Measurements from ENCODE around the gene CYP24A1.

CYP24A1 gene

DNA sequence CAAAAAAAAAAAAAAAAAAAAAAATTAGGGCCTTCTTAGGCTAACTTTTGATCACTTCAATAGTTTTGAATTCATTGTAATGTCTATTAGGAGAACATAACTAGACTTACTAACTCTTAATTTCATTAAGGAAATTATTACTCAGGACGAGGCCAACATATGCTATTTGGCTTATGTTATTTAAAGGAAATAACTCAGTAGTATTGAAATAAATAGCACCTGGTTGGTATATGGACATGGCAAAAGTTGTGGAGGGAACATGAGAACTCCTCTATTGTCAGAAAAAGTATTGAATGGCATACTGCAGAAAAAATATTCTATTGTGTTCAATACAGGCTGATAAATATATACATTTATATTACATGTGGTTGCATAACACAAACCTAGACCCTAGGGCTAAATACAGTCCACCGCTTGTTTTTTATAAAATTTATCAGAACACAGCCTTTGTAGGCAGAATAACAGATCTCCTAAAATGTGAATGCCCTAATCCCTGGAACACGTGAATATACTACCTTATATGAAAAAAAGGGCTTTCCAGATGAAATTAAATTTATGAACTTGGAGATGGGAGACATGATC is 18.0 kb downstream of the CYP24A1 start:
- no peak for DNase-seq (ENCODE audit: low spot score)

DNA sequence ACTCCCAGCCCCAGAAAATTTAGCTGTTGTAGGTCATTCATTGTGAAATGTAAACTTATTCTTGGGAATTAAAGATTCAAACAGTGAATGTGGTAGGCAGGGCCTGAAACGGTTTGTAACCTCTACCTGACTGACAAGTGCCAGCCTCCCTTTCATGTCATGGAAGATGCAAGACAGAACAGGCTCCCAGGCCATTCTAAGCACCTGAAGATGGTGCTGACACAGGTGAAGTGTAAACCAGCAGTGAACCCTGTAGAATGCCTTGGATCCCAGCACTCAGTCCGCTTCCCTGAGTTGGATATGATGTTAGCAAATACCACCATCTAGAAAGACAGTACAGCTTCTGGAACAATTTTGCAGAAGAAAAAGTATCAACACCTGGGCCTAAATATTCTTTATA is 19.3 kb downstream of the CYP24A1 start:
- no peak for DNase-seq (ENCODE audit: low spot score)

DNA sequence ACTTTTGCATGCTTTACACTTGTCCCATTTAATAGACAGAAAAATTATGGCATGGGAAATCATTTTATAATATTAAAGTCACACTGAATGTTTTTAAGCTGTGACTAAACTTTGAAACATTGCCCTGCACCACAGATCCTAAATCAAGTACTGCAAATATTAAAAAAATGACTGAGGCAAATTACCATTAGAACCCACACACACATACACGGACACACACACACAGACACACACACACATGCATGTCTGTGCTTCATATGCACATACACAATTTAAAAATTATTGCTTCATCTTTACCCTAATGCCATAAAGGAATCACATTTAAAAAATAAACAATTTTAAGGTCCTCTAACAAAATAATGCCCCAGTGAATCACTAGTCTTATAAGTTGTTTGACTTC is 19.9 kb downstream of the CYP24A1 start:
- no peak for DNase-seq (ENCODE audit: low spot score)

DNA sequence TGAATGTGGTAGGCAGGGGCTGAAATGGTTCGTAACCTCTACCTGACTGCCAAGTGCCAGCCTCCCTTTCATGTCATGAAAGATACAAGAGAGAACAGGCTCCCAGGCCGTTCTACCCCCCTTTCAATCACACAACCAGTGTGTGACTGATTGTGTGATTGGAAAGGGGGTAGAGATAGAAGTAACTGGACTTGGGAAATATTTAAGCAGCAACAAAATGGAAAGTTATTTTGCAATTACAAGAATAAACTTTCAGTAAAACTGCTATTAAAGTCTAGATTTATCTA is 20.8 kb downstream of the CYP24A1 start:
- DNase-seq (ENCODE audit: low spot score), result no peak

DNA sequence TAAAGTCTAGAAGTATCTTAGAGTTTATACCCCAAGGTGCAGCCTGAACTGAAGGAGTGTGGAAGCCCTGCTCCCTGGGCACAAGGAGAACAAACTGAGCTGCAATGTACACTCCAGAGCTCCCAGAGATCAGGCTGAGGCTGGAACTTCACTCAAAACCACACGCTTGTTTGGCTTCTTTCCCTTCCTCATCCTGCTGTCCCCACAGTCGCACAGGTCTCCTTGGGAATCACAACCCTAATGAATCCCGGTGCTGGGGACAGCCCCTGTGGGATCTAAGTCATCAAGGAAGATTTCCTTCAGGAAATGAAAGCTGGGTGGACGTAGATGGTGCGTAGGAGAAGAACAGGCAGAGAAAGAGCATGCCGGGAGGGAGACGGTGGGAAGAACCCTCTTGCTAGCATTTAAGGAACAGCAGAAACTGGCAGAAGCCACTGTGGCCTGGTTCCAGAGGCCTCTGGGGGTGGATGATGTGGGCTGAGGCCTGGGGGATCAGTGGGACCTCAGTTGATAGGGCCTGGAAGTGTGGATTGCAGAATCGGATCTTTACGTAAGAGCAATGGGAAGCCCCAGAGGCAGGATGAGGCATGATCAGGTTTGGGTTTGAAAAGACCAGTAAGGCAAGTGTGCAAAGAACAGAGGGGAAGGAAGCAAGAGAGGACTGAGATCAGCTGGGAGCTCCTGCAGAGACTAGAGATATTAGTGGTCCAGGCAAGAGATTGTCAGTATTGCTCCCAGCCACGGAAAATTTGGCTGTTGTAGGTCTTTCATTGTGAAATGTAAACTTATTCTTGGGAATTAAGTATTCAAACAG is 21.4 kb downstream of the CYP24A1 start:
- DNase-seq (ENCODE audit: low spot score), result no peak

DNA sequence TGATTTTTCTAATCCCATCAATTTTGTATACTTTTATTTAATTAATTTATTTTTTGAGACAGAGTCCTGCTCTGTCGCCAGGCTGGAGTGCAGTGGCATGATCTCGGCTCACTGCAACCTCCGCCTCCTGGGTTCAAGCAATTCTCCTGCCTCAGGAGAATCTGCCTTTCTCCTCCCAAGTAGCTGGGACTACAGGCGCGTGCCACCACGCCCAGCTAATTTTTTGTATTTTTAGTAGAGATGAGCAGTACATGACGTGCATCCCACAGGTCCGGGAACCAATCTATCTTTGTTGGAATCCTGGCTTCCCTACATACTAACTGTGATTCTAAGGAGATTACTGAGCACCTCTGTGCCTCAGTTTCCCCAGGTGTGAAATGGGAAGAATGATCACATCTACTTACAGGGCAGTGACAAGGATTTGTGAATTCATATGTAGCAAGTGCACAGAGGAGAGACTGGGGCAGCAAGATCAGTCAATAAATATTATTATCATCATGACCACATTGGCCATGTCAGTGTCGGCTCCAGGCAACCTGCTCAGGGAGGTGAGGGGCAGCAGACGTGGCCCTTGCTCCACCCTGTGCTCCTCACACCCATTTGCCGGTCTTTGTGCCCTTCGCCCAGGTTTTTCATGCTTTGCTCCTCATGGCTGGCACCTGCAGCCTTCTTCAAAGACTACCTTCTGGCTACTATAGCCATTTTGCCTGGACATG is 22.1 kb downstream of the CYP24A1 start:
- no peak for DNase-seq (ENCODE audit: low spot score)

DNA sequence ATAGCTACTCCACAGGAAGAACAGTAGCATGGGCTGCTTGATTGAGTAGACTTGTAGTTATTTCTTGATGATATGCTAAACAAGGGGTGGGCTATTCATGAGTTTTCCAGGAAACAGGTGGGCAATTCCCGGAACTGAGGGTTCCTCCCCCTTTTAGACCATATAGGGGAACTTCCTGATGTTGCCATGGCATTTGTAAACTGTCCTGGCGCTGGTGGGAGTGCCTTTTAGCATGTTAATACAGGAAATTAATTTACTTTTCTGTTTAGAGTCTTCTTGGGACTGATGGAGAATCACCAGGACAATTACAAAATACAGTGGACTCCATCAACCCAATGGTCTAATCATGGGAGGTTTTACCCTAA is 22.7 kb downstream of the CYP24A1 start:
- no peak for DNase-seq (ENCODE audit: low spot score)

DNA sequence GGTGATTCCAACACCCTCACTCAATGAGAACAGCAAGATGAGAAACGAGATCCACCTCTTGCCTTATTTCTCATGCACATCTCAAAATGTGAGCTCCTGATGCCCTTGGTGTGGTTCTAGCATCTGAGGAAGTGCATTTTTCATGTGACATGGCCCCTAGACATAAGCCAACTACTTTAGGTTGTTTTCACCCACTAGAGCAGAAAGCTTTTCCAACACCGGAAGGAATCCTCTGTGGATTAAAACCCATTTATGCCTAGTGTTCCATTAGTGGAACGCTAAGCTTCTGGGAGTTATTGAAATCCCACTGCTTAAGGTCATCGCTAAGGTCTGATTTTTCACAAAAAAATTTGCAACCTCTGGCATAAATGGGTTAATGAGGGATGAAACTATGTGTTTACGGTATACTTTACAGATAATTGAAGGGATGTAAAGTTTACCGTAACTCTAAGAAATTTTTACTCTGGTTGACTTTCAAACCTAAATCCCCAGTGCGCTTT is 24.0 kb downstream of the CYP24A1 start:
- DNase-seq (ENCODE audit: low spot score), result no peak

DNA sequence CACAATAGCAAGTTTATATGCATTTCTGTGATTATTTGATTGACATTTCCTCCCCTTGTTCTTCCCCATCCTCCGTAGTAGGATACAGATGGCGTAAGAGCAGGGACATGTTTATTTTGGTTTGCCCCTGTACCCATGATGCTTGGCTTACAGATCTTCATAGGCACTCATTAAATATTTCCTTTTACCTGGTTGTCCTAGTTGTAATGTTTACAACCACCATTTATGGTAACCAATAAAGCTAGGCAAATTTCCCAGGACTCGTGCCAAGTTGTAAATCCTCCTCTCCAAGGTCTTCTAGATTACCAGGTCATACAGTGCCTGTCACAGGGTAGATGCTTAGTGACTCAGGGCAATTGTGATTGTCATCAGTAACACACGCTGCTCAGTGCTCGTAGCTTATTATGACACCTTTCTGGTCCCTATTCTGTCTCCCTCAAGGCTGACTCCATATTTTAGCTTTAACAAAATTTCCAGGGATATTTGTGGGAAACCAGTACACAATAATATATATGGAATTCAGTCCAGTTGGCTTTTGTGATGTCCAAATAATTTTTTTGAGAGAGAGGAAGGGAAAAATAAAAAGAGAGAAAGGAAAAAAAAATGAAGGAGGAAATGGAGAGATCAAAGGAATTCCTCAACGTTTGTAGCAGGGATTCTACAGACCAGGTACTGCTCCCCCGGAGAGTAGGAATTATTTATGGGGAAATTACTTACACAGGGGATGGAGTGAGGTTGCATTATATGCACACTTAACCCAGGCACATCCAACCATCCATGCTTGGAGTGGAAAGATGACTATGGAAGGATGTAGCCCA is 24.6 kb downstream of the CYP24A1 start:
- DNase-seq (ENCODE audit: low spot score), result no peak

DNA sequence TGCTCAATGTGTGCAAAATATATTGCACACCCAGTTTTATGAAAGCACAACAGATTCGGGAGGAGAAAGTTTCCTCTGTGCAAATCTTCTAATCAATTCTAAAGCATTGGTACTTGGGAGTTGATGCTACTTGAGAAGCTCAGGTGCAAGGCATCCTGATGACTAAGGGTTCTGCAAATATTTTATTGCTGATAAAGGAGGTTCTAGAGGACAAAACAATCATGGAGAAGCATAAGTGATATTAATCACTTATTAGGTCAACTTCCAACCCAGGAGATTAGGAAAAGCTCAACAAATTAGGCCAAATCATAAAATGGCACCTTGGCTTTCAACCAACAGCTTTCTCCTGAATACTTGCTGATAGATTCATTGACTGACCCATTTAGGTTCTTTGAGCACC is 27.1 kb downstream of the CYP24A1 start:
- DNase-seq (ENCODE audit: low spot score), result no peak

DNA sequence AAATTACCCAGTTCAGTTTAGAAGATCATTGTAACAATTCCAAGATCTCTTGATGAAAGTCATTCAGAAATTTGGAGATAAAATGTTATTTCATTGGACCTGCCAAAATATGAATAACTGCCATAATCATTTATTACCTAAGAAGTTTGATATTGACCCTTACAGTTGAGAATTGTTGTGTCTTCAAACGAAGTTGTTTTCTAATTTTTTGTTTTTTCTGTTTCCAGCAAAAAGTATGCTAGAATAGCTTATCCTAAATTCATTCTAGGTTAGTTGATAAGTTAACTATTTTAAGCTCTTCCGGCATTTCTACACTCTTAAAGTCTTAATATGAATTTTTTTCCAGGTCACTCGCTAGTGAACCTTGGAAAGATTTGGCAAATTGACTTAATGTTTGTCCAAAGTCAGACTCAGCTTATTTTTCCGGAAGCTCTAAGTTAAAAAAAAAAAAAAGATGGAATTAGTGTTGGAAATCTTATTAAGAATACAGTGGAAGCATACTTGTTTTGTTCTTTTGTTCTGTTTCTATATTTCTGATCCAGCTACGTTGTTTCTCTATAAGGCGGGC is 28.9 kb downstream of the CYP24A1 start:
- DNase-seq (ENCODE audit: low spot score), result no peak

DNA sequence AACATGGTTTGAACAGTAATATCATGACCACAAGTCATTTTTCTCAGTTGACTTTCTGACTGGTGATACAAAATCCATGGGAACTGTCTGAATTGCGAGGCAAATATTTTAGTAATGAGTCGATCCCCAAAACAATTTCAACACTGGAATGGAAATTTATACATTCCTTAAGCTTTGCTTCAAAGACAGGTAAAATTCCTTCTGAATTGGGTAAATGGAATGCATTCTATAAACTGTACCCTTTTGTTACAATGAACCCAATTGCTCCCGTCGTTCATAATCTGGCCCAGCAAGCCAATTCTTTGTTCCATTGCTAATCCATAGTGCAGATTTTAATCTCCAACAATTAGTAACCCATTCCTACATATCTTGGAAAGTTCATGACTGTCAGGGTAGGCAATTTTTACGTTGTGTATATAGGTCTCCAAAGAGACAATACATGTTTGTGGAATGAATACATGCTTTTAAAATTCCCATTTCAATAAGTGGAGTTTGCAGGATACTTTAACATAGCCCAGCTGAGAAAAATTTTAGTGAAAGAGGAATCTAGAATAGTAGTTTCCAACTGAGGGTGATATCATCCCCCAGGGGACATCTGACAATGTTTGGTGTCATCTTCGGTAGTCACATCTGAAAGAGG is 32.7 kb downstream of the CYP24A1 start:
- no peak for DNase-seq (ENCODE audit: low spot score)

DNA sequence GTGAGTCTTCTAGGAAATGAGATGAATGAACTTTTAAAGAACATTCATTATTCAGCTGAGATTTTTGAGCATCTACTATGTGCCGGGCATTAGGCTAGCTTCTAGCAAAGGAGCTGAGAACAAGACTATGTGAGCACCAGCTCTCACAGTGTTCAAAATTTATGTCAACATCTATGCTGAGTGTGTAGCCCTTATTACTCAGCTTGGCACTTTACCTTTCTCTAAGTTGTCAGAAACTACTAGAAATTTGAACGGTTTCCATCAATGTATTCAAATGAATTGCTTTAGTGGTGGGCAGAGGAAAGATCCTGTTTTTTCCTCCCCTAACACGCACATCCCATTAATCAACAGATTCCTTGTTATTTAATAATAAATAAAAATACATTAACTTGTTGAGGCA is 33.3 kb downstream of the CYP24A1 start:
- no peak for DNase-seq (ENCODE audit: low spot score)

DNA sequence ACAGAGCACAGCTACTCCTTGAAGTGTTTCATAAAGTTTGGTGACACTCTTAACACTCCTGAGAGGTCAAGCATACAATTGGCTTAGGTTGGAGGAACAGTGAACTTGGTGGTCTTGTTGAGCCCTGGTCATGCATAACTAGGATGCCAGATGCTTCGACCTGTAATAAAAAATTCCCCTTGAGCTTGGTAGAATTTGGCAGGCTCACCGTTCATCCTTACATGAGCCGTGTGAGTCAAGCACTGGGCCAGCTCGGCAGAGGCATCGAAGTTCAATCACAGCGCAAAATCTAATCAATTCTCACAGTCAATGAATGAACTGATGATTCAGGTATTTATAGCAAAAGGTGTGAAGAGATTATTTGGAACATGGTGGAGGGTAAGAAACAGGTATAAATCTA is 33.7 kb downstream of the CYP24A1 start:
- DNase-seq (ENCODE audit: low spot score), result no peak

DNA sequence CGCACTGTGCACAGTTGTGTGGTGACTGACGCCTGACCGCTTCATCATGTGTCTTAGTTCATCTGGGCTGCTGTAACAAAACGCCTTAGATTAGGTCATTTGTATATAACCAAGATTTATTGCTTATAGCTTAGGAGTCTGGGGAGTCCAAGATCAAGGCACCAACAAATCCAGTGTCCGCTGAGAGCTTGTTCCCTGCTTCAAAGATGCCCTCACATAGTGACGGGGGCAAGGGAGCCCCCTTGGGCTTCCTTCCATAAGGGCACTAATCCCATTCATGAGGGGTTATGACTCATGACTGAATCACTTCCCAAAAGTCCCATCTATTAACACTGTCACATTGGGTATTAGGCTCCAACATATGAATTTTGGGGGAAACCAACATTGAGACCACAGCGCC is 34.6 kb downstream of the CYP24A1 start:
- DNase-seq (ENCODE audit: low spot score), result no peak

DNA sequence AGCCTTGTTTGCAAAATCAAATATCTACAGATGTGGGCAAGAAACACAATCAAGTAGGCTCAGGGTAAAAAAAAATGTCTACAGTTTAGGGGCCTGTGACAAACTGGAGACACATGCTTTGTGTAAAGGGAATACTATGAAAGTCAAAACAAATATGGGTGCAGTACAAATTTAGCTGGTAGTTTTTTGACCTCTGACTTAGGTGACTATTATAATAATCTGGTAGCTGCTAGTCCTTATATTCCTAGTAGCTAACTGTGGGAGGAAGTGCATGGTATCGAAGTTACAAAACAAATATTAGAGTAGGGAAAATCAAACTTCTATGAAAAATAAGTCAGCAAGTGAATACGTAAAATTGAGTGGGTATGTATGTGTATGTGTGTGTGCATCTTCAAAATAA is 35.4 kb downstream of the CYP24A1 start:
- no peak for DNase-seq (ENCODE audit: low spot score)

DNA sequence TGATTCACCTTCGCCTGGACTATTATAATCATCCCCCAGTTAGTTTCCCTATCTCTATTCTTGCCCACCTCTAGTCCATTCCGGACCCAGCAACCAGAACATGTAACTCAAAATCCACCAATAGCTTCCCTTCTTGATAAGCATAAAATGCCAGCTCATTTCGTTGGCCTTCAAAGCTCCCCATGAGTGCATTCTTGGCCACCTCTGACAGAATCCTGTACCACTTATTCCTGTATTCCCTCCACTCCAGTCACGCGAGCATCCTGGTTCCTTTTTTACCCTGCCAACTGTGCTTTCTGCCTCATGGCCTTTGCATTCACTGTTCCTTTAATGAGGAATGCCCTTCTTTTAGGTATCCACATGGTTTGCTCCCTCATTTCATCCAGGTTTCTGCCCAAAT is 36.7 kb downstream of the CYP24A1 start:
- no peak for DNase-seq (ENCODE audit: low spot score)

DNA sequence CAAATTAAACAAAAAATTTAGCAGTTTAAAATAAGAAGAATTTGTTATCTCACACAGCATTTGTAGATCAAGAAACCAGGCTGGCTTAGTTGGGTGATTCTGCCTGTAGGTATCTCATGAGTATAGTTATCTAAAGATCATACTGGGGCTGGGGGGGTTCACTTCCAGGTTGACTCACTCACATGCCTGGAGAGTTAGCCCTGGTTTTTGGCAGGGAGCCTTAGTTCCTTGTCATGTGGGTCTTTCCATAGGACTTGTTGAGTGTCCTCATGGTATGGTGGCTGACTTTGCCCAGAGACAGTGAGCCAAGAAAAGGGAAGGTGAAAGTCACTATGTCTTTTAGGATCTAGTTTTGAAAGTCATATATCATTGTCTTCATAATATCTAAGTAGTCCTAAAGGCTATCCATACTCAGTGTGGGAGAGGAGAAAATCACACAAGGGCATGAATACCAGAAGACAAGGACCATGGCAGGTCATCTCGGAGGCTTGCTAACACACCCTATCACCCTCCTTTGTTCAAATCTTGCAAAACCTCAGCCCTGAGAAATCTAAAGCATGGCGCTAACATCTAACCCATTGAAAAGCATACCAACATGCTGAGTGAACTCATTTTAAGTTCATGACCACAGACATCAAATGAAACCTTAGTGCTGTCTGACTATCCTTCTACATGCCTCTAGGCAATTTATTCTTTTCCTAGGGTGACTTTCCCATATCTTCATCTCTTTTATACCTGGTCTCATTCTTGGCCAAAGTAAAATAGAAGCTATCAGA is 39.2 kb downstream of the CYP24A1 start:
- DNase-seq (ENCODE audit: low spot score), result no peak

DNA sequence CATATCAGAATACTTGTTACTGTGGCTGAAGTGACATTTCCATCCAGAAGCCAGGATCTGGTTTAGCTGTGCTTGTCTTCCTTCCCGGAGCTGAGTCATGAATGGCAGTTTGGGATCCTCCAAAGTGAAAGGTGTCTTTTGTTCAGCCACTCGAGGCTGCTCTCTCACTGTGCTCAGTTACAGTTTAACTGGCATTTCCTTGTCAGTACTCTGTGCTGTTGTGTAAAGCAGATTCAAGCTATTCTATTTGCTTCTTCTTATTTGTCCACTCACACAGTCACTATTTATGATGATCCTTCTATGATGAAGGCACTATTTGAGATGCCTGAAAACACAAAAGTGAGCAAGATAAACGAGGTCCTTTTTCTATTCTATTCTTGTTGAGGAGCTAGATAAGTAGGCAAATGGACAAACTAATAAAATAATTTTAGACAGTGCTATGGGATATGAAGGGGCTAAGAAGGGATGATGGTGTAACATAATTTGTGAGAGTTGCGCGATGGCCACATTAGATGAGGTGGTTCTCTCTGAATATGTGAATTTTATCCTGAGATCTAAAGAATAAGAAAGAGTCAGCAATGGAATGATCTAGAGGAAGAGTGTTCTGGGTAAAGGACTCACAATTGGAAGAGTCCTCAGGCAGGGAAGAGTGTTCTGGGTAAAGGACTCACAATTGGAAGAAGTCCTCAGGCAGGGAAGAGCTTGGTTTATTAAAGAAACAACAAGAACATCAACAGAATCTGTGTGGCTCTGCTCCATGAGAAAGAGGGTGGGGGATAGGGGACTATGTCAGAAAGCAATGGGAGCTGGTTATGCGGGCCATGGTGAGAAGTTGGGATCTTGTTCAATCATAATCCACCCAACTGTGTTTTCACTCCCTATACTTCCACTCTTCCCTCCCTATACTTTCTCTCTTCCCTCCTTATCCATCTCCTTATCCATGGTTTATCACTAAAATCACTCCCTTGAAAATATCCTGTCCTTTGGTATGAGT is 40.1 kb downstream of the CYP24A1 start:
- DNase-seq (ENCODE audit: low spot score), result no peak
